HG03196 (cell line): ENCODE measurements around the gene PHF21B.

Experiments used
- ATAC-seq: cut with Tn5 transposase; IDR thresholded peaks from one replicate; pipeline ENCODE4 v1.9.1; 2021; ENCODE audit not compliant: unreplicated experiment

The PHF21B gene

DNA sequence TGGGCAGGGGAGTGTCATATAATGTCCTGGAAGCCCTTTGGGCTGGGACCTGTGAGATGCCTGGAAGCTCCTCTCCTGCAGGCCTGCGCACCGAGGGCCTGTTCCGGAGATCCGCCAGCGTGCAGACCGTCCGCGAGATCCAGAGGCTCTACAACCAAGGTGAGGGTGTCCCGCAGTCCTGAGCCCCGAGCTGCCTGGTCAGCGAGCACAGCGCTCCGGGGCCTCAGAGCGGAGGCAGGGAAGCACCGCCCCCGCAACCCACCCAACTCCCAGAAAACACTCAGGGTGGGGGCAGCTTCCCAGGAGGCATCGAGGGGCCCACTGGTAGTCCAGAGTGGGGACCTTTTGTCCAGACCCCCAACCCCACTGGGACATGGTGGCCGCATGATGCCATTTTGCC, 161.9 kb downstream of the PHF21B start:
- no peak for ATAC-seq

DNA sequence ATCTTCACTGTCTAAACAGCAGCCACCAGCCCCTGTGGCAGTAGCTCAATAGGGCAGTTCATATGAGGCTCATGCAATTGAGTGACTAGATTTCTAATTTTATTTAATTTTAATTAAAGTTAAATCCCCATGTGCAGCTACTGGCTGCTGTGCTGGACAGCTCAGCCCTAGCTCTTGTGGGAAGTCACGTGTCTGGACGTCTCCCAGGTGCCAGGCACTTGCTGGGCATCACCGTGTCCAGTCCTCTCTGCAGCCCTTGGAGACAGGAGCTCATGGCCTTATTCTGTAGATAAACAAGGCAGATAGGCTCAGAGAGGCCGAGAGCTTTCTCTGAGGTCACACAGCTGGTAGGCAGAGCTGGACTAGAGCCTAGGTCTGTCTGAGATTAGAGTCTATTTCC, 162.4 kb downstream of the PHF21B start:
- no peak for ATAC-seq

DNA sequence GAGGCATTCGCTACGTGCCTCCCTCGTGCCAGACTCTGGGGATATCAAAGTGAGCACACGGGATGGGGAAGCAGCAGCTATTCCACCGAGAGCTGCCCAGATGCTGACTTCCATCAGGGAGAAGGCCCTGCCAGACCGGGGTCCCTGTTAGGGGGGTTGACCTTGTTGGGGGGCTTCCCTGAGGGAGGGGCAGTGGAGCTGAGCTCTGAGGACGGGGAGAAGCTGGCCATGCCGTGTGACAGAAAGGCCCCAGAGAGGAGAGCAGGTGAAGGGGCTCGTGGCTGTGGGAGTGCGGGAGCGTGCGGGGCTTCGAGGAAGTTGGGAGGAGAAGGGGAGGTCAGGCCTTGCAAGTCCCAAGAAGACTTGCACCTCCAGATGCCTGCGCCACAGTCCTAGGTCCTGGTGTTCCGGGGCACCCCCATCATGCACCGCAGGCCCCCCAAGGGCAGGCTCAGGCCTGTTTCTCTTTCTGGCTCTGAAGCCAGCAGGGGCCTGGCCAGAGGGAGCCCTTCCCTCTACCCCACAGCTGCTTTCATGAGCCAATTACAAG, 163.0 kb downstream of the PHF21B start:
- ATAC-seq = no peak

DNA sequence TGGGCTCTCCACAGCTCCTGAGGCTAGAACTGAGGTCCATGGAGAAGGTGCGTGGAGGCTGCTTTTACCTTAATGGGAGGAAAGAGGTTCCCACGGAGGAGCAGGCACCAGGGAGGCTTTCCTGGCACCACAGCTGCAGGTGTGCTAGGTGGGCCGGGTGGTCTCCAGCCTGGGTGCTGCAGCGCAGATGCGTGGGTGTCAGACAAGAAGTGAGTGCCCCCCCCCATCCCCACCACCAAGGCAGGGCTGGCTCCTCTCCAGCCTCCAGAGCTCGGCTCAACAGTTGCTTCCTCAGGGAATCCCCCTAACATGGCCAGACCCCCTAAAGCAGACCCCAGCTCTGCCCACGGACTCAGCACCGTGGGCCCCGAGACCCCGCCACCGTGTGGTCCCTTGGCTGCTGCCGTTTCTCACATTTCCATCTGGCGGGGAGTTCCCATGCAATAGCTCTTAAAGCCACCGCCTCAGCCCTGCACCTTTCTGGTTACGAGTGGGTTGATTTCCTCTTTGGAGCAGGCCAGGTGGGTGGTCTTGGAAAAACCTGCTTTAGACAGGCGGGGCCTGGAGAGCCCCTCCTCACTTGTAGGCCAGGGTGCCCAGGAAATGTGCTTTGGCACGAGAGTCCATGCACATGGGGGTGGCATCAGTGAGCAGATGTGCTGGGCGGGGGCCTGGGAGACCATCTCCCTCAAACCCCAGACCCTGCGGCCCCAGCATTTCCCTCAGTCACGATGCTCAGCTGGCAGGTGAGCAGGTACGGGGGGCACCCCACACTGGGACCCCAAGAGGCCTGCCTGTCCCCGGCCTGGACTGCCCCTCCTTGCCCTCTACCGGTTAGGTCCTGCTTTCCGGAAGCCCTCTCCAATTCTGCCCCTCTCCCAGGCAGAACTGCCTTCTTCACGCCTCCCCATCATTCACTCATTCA, 163.7 kb downstream of the PHF21B start:
- ATAC-seq = no peak

DNA sequence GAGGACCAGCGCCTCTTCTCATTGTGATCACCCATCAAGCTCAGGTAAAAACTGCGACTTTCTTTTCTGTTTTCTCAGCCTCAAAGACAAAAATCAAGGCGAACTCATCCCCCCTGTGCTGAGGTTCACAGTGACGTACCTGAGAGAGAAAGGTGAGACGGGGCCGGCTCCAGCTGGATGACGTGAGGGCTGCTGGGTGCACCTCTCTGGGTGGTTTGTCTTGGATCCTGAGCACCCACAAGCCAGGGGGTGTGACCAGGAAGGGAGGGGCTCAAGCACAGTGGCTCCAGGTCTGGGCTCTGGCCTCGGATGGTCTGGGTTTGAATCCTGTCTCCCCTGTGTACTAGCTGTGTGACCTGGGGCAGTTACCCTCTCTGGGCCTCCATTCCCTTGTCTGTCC, 164.6 kb downstream of the PHF21B start:
- ATAC-seq = no peak

DNA sequence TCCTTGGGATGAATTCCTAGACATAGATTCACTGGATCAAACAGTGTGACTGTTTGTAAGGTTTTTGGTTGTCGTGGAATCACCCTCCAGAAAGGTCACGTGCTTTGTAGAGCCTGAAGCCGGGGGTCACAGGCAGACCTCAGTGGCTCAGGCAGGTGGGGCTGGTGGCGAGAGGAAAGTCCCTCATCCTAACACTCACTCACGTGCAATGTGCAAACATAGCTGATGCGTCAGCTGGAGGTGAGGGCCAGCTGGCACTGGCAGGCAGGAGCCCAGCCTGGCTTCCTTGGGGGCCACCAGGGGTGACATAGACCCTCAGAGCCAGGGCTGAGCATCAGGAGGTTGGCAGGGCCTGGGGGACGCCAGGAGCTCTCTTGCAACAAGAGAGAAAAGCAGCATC, 167.4 kb downstream of the PHF21B start:
- ATAC-seq = no peak

DNA sequence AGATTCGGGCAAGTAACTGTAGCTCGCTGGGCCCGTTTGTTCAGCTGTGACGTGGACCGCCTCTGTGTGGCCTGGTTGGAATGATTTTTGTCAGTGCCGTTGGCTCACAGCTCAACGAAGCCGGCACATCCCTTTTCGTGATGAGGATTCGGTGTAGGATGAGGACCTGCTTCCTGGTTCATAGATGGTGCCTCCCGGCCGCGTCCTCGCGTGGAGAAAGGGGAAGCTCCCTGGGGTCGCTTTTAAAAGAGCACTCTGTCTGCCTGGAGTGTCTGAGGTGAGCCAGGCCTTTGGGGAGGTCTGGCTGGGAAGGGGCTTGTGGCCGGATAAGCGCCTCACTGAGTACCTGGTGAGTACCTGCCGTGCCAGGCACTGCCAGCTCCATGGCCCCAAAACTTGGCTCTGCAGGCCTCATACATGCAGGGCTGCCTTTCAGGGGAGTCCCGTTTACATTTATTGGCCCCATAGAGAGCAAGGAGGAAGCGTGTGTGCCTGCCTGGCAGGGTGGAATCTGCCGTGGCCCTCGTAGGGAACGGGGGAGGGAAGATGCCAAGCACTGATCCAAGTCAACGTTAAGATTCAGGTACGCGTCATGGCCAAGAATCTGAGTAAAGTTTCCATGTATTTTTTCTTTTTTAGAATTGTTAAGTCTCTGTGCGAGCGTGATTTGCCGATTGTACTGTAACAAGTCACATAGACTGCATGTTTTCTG, 169.0 kb downstream of the PHF21B start:
- ATAC-seq = no peak

DNA sequence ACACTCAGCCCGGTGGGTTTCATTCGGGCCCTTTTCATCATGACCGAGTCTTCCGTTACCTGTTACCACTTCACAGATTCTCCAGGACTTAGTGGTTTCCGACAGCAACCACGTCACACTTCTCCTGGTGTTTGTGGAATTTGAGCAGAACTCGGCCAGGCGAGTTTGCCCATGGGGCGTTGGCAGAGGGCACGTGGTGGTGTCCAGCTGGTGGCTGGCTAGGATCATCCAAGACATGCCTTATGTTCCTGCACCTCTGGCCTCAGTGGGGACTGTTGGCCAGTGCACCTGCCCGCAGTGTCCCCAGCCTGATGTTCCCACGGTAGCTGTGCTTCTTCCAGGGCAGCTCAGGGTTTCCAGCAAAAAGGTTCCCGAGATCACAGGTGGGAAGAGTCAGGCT, 170.1 kb downstream of the PHF21B start:
- ATAC-seq = no peak

DNA sequence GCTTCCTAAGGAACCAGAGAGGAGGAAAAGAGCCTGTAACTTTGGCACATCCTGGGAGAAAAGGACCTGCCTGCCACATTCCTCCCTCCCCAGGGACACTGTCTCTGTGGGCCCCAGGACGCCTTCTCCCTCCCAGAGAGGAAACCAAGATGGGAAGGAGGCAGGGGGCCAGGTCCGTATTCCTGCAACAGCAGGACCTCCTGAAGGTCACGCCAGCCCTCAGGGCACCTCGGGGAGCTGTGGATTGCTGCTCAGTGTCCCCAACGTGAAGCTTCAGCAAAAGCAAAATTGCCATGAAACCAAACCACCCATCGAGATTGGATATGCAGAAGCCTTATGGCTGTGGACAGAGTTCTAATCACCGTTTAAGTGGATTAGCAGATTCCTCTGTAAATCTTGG, 170.7 kb downstream of the PHF21B start:
- ATAC-seq = no peak

DNA sequence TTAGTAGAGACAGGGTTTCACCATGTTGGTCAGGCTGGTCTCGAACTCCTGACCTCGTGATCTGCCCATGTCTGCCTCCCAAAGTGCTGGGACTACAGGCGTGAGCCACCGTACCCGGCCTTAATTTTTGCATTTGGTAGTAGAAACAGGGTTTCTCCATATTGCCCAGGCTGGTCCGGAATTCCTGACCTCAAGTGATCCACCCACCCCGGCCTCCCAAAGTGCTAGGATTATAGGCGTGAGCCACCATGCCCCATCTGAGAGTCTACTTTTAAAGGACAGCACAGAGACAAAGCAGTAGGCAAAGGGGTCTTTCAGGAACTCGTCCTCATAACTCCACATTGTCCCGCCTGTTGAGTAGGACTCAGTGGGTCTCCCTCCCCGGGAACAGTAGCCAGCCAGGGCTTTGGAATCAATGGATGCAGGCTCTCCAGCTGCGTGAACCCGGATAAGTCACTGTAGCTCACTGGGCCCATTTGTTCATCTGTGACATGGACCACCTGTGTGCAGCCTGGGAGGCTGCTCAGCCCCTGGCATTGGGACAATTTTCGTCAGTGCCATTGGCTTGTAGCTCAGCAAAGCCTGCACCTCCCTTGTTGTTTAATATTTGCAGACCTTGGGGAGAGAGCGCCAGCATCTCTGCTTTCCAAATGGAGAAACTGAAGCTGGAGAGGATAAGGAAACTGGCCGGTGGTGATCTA, 171.3 kb downstream of the PHF21B start:
- no peak for ATAC-seq

DNA sequence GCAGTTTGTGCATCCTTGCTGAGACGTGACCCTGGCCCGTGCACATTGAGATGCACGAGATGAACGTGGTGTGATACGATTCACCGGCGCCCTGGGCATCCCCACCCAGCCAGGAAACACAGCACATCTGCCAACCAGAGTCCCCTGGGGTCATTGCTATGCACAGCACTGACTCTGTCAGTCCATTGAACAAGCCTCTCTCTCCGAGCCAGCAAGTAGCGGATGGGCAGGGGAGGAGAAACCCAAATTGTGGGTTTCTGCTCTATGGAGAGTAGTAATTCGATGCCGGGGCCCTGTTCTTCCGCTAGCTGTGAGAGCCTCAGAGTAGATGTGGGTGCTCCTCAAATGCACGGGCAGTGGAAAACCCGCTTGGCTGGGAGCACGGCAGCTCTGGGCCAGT, 172.3 kb downstream of the PHF21B start:
- ATAC-seq = no peak

DNA sequence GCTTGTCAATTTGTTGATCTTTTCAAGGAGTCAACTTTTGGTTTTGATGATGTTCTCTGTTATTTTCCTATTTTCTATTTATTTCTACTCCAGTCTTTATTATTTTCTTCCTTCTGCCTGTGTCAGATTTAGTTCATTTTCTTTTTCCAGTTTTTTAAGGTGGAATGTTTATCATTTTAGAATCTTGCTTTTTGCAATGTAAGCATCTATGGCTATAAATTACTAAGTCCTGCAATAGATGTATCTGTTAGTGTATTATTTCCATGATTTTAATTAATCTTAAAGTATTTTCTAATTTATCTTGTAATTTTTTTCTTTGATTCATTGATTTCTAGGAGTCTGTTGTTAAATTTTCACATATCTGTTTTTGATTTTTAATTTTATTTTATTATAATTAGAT, 175.7 kb downstream of the PHF21B start:
- ATAC-seq = no peak

DNA sequence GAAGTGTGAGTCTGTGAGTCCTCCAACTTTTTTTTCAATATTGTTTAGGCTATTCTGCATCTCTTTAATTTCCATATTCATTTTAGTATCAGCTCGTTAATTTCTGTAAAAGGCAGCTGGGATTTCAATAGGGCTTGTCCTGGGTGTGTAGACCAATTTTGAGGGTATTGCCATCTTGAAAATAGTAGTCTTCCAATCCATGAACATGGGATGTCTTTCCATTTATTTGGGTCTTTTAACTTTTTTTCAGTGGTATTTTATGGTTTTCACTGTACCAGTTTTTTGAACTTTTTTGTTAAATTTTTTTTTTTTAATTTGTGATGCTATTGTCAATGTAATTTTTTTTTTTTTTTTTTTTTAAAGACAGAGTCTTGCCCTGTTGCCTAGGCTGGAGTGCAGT, 177.9 kb downstream of the PHF21B start:
- no peak for ATAC-seq
